Uterus (tissue), 2 donors: Measurements from ENCODE around the gene TRMT2A.

Experiments
- CTCF ChIP-seq, 4 experiments: fragments of 200-600 bp in 2 of 4; fragments of 450-650 bp in 2 of 4; sonication (generic) in 2 of 4; IDR thresholded peaks; one replicate each; pipeline ENCODE4 v1.5.1; 2016 to 2019; ENCODE audit warnings: antibody characterized with exemption in 4 of 4, mild to moderate bottlenecking in 2 of 4, moderate library complexity in 1 of 4
- POLR2A ChIP-seq, 2 donors: fragments of 450-650 bp; IDR thresholded peaks; one replicate each; pipeline ENCODE4 v1.6.1; 2016; ENCODE audit warnings: antibody characterized with exemption in 2 of 2, mild to moderate bottlenecking in 1 of 2, moderate library complexity in 1 of 2

- TF ChIP-seq POLR2A (IDR thresholded peaks at IDR 0.05) (no peak), CTCF (IDR thresholded peaks at IDR 0.05) (no peak)
These were observed 17.0 kb upstream of the TRMT2A start for GRCh38 chr22:20133930-20134549.
